Immature natural killer cell (primary cell): Measurements from ENCODE around the gene ANKRD6. TPM values are rescaled to one million over a fixed set of nuclear protein-coding genes. Genes with fewer than 3 reads are reported as not detected.

Experiments used
- DNase-seq, 3 donors: peaks; one replicate each; pipeline ENCODE4 v3.0.0; 2022; ENCODE audit warnings: mixed read lengths in 1 of 3
- H3K27ac Mint-ChIP-seq, 6 donors: one replicate each; pipeline ENCODE4 v1.8.0; 2020; ENCODE audit warnings: mixed read lengths in 6 of 6, mild to moderate bottlenecking in 5 of 6, inconsistent platforms in 4 of 6, moderate library complexity in 3 of 6
- H3K27me3 Mint-ChIP-seq, 3 donors: one replicate each; pipeline ENCODE4 v1.8.0; 2020 to 2021; ENCODE audit warnings: low read depth in 3 of 3, mild to moderate bottlenecking in 3 of 3, mixed read lengths in 3 of 3, moderate library complexity in 3 of 3, inconsistent platforms in 1 of 3
- H3K36me3 Mint-ChIP-seq, 3 donors: one replicate each; pipeline ENCODE4 v1.8.0; 2020; ENCODE audit warnings: mixed read lengths in 3 of 3, inconsistent platforms in 2 of 3, mild to moderate bottlenecking in 2 of 3
- H3K4me1 Mint-ChIP-seq, 2 donors: one replicate each; pipeline ENCODE4 v1.8.0; 2020; ENCODE audit warnings: inconsistent platforms in 2 of 2, mild to moderate bottlenecking in 2 of 2, mixed read lengths in 2 of 2, moderate library complexity in 1 of 2
- H3K4me3 Mint-ChIP-seq, 5 donors: one replicate each; pipeline ENCODE4 v1.8.0; 2020; ENCODE audit warnings: mild to moderate bottlenecking in 5 of 5, mixed read lengths in 5 of 5, inconsistent platforms in 3 of 5, moderate library complexity in 3 of 5
- H3K9me3 Mint-ChIP-seq, 6 donors: one replicate each; pipeline ENCODE4 v1.8.0; 2020; ENCODE audit warnings: mild to moderate bottlenecking in 6 of 6, mixed read lengths in 6 of 6, inconsistent platforms in 4 of 6, moderate library complexity in 3 of 6
- polyA plus RNA-seq, 3 donors: library from polyadenylated mRNA; unstranded; fragments of 300-500 nt; fragmentation: Illumina TruSeq; gene quantifications; one replicate each; pipeline ENCODE4 v1.2.3, GENCODE V29; 2021

The ANKRD6 gene
- polyA plus RNA-seq, 3 donors from 2014 or later, result 0.06 to 3.0 (median 0.52) TPM

DNA sequence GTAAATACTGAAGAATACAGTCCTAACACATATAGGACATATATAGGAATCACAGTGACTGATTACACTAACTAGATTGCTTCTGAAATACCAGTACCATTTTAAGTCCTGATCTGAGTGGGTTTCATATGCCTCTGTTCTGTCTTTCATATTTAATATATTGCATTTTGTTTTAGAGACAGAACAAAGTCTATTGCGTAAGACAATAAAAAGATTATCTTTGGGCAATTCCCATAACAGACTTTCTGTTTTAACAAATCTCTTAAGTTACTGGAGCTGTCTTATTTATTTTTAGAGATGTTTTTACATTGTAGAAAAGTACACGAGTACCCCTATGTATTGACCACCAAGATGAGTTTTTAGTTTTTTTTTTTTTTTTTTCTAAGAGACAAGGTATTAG lies 29.6 kb downstream of the ANKRD6 start:
- Mint-ChIP-seq H3K4me3 (no peak overlapping the region), H3K4me1 (no peaks in the 10 kb centered on the region), H3K36me3 (no peaks in the 10 kb centered on the region), H3K27me3 (peaks cover 0 to 2% (median 0%) of the 10 kb centered on the region in 3 donors), H3K9me3 (no peaks in the 10 kb centered on the region), H3K27ac (no peak overlapping the region)
- no peak for DNase-seq

DNA sequence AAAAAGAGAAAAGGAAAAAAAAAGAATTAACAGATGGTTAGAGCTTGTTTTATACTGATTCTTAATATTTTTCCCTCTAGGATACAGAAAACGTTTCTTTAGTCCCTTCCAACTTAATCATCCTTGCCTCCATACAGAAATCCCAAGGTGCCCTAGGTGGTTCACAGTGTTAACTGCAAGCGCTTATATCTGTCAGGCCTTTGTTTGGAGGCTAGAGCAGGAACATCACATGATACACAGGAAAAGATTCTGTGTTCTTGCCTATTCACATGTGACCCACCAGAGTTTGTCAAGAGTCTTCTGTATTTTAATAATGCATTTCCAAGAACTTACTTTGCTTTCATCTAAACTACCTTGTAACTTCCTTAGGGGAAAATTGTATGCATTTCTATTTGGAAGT lies 31.3 kb downstream of the ANKRD6 start:
- Mint-ChIP-seq H3K9me3 (no peaks in the 10 kb centered on the region), H3K4me1 (no peaks in the 10 kb centered on the region), H3K27ac (no peak overlapping the region), H3K36me3 (no peaks in the 10 kb centered on the region), H3K27me3 (peaks cover 0 to 2% (median 0%) of the 10 kb centered on the region in 3 donors), H3K4me3 (no peak overlapping the region)
- no peak for DNase-seq

DNA sequence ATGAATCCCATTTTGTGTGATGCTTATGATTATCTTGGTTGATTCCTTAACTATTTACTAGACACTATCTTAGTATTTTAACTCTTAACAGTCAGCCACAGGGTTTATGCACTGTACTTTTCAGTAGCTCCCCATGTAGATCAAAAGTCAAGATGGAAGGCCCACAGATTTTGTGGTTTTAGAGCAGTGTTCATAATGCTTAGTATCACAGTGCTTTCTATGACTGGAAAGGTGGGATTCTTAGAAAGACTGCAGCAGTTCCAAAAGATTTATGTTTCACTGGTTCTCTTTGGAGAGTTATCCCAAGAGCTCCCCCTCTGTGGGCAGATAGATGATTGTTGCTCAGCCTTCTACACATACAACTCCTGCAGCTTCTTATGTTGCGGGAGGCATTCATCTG lies 34.5 kb downstream of the ANKRD6 start:
- H3K27ac Mint-ChIP-seq, result no peak overlapping the region
- DNase-seq, result no peak
- peaks cover 0 to 2% (median 0%) of the 10 kb centered on the region in 3 donors for H3K27me3 Mint-ChIP-seq
- no peaks in the 10 kb centered on the region for H3K36me3 Mint-ChIP-seq
- no peaks in the 10 kb centered on the region for H3K9me3 Mint-ChIP-seq
- H3K4me3 Mint-ChIP-seq, result no peak overlapping the region
- H3K4me1 Mint-ChIP-seq, result peaks cover 2 to 9% of the 10 kb centered on the region in 2 donors

GRCh38 chr6:89468998-89469397 lies 36.0 kb downstream of the ANKRD6 start:
- peaks cover 15 to 23% of the 10 kb centered on the region in 2 donors for H3K4me1 Mint-ChIP-seq
- H3K27ac Mint-ChIP-seq, result no peak overlapping the region
- H3K4me3 Mint-ChIP-seq, result no peak overlapping the region
- H3K9me3 Mint-ChIP-seq, result no peaks in the 10 kb centered on the region
- no peaks in the 10 kb centered on the region for H3K36me3 Mint-ChIP-seq
- DNase-seq, result no peak
- peaks cover 0 to 8% (median 0%) of the 10 kb centered on the region in 3 donors for H3K27me3 Mint-ChIP-seq

DNA sequence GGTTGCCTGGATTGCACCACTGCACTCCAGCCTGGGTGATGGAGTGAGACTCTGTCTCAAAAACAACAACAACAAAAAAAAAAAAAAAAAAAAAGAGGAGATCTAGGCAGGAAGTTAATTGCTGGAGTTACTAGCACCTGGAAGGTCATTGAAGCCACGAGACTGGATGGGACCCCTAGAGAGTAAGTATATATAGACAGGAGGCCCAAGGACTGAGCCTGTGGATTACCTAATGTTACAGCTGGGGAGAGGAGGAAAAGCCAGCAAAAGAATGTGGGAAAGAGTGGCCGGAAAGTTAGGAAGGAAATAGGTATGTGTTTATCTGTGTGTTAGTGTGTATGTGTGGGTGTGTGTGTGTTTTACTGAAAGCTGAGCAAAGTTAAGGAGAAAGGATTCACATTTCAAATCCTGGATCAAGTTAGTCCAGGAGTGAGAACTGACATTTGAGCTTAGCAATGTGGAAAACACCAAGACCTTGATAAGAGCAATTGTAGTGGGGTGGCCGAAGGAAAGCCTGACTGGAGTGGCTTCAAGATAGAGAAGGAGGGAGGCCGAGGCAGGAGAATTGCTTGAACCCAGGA lies 38.4 kb downstream of the ANKRD6 start:
- Mint-ChIP-seq H3K4me3 (no peak overlapping the region), H3K36me3 (no peaks in the 10 kb centered on the region), H3K4me1 (peaks cover 38 to 47% of the 10 kb centered on the region in 2 donors), H3K27ac (peak overlapping the region in 2 of 6 donors; percentile 16 to 35), H3K27me3 (peaks cover 0 to 12% (median 0%) of the 10 kb centered on the region in 3 donors), H3K9me3 (no peaks in the 10 kb centered on the region)
- DNase-seq, result no peak

- H3K4me3 Mint-ChIP-seq, result peak overlapping the region; percentile 76 to 90 (median 86)
- peak overlapping the region; percentile 66 to 91 (median 78) for H3K27ac Mint-ChIP-seq
- no peaks in the 10 kb centered on the region for H3K36me3 Mint-ChIP-seq
- H3K27me3 Mint-ChIP-seq, result peaks cover 0 to 10% (median 2%) of the 10 kb centered on the region in 3 donors
- no peak for DNase-seq
- peaks cover 38 to 49% of the 10 kb centered on the region in 2 donors for H3K4me1 Mint-ChIP-seq
- H3K9me3 Mint-ChIP-seq, result no peaks in the 10 kb centered on the region
Observed at GRCh38 chr6:89475101-89475500, 42.1 kb downstream of the ANKRD6 start.

GRCh38 chr6:89475634-89476033 lies 42.7 kb downstream of the ANKRD6 start:
- Mint-ChIP-seq H3K36me3 (no peaks in the 10 kb centered on the region), H3K27ac (peak overlapping the region; percentile 66 to 91 (median 78)), H3K27me3 (peaks cover 0 to 10% (median 2%) of the 10 kb centered on the region in 3 donors), H3K9me3 (no peaks in the 10 kb centered on the region), H3K4me1 (peaks cover 38 to 49% of the 10 kb centered on the region in 2 donors), H3K4me3 (peak overlapping the region; percentile 76 to 90 (median 86))
- DNase-seq, result peak; percentile 55 to 57 (median 56)

GRCh38 chr6:89479897-89480296 lies 46.9 kb downstream of the ANKRD6 start:
- Mint-ChIP-seq H3K9me3 (no peaks in the 10 kb centered on the region), H3K36me3 (no peaks in the 10 kb centered on the region), H3K27ac (no peak overlapping the region), H3K4me3 (no peak overlapping the region), H3K4me1 (peaks cover 14 to 17% of the 10 kb centered on the region in 2 donors), H3K27me3 (peaks cover 0 to 6% (median 2%) of the 10 kb centered on the region in 3 donors)
- no peak for DNase-seq

GRCh38 chr6:89481695-89482094 lies 48.7 kb downstream of the ANKRD6 start:
- H3K4me1 Mint-ChIP-seq, result no peaks in the 10 kb centered on the region
- peaks cover 1 to 6% (median 3%) of the 10 kb centered on the region in 3 donors for H3K27me3 Mint-ChIP-seq
- H3K36me3 Mint-ChIP-seq, result no peaks in the 10 kb centered on the region
- H3K27ac Mint-ChIP-seq, result no peak overlapping the region
- H3K4me3 Mint-ChIP-seq, result no peak overlapping the region
- no peaks in the 10 kb centered on the region for H3K9me3 Mint-ChIP-seq
- DNase-seq, result no peak

DNA sequence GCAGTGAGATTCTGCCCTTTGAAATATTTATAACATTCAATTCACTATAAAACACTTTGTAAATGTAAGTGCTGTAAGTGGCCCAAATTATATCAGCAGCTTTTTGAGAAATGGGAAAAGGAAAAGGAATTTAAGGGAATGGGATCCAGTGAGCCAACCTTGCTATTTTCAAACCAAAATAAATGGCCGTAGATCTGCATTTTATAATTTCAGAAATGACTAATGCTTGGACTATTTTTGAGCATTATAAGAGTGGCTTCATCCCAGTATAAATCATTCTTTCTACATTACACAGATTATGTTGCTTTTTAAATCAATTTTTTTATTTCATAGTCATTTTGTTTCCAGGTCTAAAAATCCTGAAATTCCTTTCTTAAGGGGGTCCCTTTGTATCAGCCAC lies 49.2 kb downstream of the ANKRD6 start:
- H3K4me3 Mint-ChIP-seq, result no peak overlapping the region
- no peaks in the 10 kb centered on the region for H3K36me3 Mint-ChIP-seq
- H3K9me3 Mint-ChIP-seq, result no peaks in the 10 kb centered on the region
- peaks cover 1 to 6% (median 3%) of the 10 kb centered on the region in 3 donors for H3K27me3 Mint-ChIP-seq
- no peaks in the 10 kb centered on the region for H3K4me1 Mint-ChIP-seq
- DNase-seq, result no peak
- H3K27ac Mint-ChIP-seq, result no peak overlapping the region

GRCh38 chr6:89483111-89483720 lies 50.3 kb downstream of the ANKRD6 start:
- Mint-ChIP-seq H3K4me1 (no peaks in the 10 kb centered on the region), H3K9me3 (no peaks in the 10 kb centered on the region), H3K27ac (no peak overlapping the region), H3K36me3 (no peaks in the 10 kb centered on the region), H3K4me3 (no peak overlapping the region), H3K27me3 (peaks cover 1 to 6% (median 3%) of the 10 kb centered on the region in 3 donors)
- DNase-seq, result no peak

- H3K36me3 Mint-ChIP-seq, result no peaks in the 10 kb centered on the region
- DNase-seq, result no peak
- H3K4me3 Mint-ChIP-seq, result no peak overlapping the region
- H3K9me3 Mint-ChIP-seq, result no peaks in the 10 kb centered on the region
- H3K4me1 Mint-ChIP-seq, result no peaks in the 10 kb centered on the region
- H3K27me3 Mint-ChIP-seq, result peaks cover 1 to 6% (median 2%) of the 10 kb centered on the region in 3 donors
- H3K27ac Mint-ChIP-seq, result no peak overlapping the region
Observed at GRCh38 chr6:89485320-89485719, 52.4 kb downstream of the ANKRD6 start.

- H3K4me1 Mint-ChIP-seq, result no peaks in the 10 kb centered on the region
- peaks cover under 1 to 5% (median 3%) of the 10 kb centered on the region in 3 donors for H3K27me3 Mint-ChIP-seq
- H3K9me3 Mint-ChIP-seq, result no peaks in the 10 kb centered on the region
Observed at GRCh38 chr6:89487864-89488263, 54.9 kb downstream of the ANKRD6 start.

DNA sequence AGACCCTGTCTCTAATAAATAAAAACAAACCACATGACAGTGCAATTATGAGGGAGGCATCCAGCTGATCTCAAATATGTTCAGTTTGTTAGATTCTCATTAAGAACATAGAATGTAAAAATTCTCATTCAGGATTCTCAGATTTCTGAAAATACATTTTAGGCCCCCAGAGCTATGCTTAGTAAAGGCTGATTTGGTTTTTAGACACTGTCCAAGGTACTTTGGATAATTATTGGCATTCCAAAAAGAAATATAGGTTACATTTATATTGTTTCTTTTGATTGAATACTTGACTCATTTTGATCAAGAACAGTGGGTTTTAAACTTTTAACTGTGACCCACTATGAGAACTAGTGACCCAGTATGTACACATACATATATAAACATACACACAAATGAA lies 55.5 kb downstream of the ANKRD6 start:
- DNase-seq, result no peak
- peaks cover 0 to 5% (median 3%) of the 10 kb centered on the region in 3 donors for H3K27me3 Mint-ChIP-seq
- no peak overlapping the region for H3K4me3 Mint-ChIP-seq
- no peaks in the 10 kb centered on the region for H3K9me3 Mint-ChIP-seq
- H3K27ac Mint-ChIP-seq, result no peak overlapping the region
- no peaks in the 10 kb centered on the region for H3K36me3 Mint-ChIP-seq
- peaks cover 2 to 5% of the 10 kb centered on the region in 2 donors for H3K4me1 Mint-ChIP-seq

More at GRCh38 chr6:89487864-89488263, 54.9 kb downstream of the ANKRD6 start:
- H3K36me3 Mint-ChIP-seq, result no peaks in the 10 kb centered on the region
- H3K4me3 Mint-ChIP-seq, result no peak overlapping the region
- DNase-seq, result no peak
- H3K27ac Mint-ChIP-seq, result no peak overlapping the region
